Amniotic stem cell (primary cell): Measurements from ENCODE around the gene PDSS1.
"Not testable (repeated sequence)": the region's sequence is repeated elsewhere in the genome, so short reads cannot be mapped to it uniquely, and the experiment has no call there.

Experiments used
- DNase-seq: peaks from one replicate; lab custom pipeline; 2025; lab: John Stamatoyannopoulos, UW

PDSS1 gene

GRCh38 chr10:26741368-26741767 lies 43.9 kb downstream of the PDSS1 start:
- DNase-seq, result no peak

DNA sequence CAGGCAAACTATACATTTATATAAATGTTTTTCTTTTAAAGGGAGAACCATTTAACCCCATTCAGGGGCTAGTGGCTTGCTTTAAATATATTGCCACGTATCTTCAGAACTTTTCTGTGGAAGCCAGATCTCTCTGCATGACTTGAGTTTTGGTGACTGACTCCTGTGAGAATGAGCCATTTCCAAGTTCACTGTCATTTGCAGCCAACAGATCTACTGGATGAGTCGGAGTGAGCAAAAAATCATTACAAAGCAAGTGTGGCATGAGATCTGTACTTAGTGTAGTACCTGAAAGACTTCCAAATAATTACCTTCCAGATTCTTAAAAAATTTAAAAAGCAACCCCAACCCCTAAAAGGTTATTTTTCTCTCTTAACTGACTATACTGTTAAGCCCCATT lies 45.6 kb downstream of the PDSS1 start:
- no peak for DNase-seq

DNA sequence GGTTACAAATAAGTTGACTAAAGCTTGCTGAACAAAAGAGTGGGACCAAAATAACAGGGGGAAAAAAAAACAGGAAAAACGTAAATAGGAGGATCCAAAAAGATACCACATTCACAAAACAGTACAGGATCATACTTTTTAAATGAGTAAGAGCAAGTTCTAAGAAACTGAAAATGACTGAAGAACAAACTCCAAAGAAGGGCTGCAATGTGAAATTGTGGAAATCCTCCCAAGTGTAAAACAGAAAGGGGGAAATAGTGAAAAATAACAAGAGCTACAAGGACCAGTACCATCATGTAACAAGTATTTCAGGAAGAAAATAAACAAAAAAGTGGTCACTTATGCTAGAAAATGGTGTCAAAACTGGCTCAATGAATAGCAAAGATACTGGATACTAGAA lies 46.3 kb downstream of the PDSS1 start:
- DNase-seq, result no peak

DNA sequence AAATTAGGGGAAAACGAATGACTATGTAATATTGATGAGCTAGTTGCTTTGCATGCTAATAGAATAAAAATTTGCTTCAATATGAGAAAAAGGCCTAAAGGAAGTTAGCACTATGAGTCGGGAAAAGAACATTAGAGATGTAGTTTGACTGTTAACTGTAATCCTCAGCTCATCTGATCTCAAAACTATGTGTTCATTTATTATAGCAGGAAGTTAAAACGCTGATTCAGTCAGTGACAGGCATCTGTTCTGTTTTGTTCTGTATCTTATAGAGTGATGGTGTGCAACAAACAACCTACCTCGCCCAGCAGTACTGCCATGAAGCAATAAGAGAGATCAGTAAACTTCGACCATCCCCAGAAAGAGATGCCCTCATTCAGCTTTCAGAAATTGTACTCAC lies 48.6 kb downstream of the PDSS1 start:
- DNase-seq, result no peak

GRCh38 chr10:26755443-26755903 lies 58.0 kb downstream of the PDSS1 start:
- DNase-seq, result peak; percentile 45

- no peak for DNase-seq
Observed at GRCh38 chr10:26759008-26759407, 61.5 kb downstream of the PDSS1 start.

GRCh38 chr10:26765549-26765948 lies 68.0 kb downstream of the PDSS1 start:
- no peak for DNase-seq

GRCh38 chr10:26770069-26770468 lies 72.6 kb downstream of the PDSS1 start:
- DNase-seq, result no peak

- no peak for DNase-seq
Observed at GRCh38 chr10:26773633-26774032, 76.1 kb downstream of the PDSS1 start.

DNA sequence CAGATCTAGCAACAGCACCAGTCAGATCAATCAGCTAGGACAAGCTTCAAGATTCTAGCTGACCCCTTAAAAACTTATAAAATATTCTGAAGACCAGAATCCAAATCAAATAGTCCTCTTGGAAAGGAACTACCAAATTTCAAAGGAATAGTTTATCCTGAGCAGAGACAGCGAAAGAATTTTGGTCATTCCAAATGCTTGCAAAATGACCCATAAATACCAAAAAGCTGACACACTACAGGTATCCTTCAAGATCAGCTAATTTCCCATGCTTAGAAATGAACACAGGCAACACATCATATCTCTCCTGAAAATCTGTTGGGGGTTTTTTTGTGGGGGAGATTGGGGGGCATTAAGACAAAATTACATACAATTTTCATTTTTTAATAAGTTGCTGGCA lies 78.8 kb downstream of the PDSS1 start:
- DNase-seq, result no peak

DNA sequence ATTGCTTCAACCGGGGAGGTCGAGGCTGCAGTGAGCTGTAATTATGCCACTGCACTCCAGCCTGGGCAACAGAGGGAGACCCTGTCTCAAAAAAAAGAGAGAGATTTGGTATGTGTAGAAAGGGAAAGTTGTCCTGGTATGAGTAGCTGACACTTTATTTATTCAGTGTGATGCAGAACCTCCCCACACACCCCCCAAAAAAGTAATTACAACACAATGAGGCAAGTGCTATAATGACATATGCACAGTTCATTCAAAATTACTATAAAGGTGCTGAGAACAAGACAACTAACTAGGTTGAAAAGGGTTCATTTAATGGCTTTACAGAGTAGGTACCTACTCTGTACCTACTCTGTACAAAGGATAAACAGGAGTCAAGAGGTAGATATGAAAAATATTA lies 80.2 kb downstream of the PDSS1 start:
- DNase-seq, result no peak

DNA sequence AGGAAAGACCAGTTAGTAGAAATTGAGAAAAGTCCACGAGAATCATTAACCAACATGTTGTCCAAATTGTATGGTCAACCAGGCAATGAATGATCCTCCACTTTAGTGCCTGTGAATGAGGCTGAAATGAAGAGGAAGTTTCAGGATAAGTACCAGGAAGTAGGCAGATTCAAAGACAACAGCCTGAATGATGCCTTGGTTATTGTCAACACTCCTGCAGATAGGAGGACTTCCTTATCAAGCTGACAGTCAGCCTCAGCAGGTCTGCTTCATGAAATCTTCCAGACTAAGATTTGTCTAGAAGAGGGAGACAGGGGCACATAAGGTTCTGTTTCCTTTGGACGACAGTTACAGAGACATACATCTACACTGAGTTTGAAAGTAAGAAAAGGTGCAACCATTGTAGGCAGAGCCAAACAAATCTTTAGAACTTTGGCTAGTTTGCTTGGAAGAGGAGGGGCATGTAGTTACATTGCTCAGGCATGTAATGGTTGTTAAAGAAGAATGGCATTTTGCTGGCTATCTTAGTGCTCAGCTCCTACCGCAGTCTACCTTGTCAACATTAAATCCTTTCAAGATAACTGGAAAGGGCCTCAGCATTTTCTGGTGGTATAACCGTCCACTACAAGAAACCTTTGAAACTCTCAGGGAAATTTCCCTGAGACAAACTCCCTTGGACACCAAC lies 81.8 kb downstream of the PDSS1 start:
- DNase-seq, result no peak

DNA sequence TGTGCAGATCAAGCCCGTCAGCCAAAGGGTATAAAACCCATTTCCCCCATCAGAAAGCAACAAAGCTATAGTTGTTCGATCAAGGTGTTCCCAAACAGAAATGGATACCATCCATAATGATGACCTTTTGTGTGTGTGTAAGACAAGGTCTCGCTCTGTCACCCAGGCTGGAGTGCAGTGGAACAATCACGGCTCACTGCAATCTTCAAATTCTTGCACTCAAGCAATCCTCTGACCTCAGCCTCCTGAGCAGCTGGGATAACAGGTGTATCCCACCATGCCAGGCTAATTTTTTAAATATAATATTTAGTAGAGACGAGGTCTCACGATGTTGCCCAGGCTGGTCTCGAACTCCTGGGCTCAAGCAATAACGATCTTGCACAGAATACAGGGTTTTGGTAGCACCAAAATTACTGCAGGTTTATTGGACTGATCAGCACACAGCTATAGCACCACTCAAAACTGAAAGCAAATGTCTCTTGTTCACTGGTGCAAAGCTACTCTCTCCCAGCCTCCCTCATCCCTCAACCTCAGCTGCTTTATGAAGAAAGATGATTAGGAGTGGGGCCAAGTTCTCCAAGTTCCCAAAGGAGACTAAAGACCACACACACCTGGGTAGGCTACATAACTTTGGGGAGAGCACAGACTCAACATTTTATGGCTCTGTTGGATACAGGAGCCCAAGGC lies 82.7 kb downstream of the PDSS1 start:
- no peak for DNase-seq

- DNase-seq, result peak; percentile 87
Observed at GRCh38 chr10:26780793-26781601, 83.5 kb downstream of the PDSS1 start.

- no peak for DNase-seq
Observed at GRCh38 chr10:26781797-26782196, 84.3 kb downstream of the PDSS1 start.

DNA sequence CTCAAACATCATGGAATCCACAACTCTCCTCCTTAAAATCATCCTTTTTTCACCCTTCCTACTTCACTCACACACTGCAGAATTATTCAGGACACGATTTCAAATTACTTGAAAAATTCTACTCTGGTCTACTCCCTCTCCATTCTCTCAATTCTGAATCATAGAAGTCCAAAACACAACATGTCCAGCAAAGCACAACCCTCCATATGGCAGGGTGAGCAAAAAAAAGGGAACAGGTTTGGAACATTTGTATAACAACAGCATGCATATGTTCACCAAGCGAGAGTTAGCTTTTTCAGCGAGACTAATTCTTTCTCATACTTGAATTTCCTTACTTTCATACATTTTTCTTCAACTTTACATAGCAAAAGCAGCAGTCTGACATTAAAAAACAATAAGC lies 89.9 kb downstream of the PDSS1 start:
- no peak for DNase-seq

- DNase-seq, result not testable (repeated sequence)
Observed at GRCh38 chr10:26789779-26790178, 92.3 kb downstream of the PDSS1 start.

DNA sequence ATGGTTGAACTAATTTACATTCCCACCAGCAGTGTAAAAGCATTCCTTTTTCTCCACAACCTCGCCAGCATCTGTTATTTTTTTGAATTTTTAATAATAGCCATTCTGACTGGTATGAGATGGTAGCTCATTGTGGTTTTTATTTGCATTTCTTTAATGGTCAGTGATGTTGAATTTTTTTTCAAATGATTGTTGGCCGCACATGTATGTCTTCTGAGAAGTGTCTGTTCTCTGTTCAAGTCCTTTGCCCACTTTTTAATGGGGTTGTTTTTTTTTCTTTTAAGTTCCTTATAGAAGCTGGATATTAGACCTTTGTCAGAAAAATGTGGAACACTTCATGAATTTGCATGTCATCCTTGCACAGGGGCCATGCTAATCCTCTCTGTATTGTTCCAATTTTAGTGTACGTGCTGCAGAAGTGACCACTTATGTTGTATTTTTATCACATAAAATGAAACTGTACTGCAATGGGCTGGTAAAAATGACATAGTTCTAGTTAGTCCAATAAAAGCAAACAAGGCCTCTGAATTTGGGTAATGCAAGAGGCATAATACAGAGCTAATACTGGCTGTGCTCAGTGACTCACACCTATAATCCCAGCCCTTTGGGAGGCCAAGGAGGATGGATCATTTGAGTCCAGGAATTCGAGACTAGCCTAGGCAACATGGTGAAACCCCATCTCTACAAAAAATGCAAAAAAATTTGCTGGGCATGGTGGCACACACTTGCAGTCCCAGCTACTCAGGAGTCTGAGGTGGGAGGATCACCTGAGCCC lies 92.9 kb downstream of the PDSS1 start:
- DNase-seq, result no peak

- no peak for DNase-seq
Observed at GRCh38 chr10:26792758-26793495, 95.4 kb downstream of the PDSS1 start.
